Skeletal muscle tissue (tissue), 4 donors: ENCODE measurements around the gene POU5F1. TPM values are rescaled to one million over a fixed set of nuclear protein-coding genes. Genes with fewer than 3 reads are reported as not detected.
"Not testable (repeated sequence)": the region's sequence is repeated elsewhere in the genome, so short reads cannot be mapped to it uniquely, and the experiment has no call there.

Experiments used
- H3K27ac ChIP-seq: one replicate; pipeline ENCODE4 v1.7.0; 2013; ENCODE audit warnings: mild to moderate bottlenecking, low read depth, low read length, inconsistent platforms
- H3K27me3 ChIP-seq, 3 donors: one replicate each; pipeline ENCODE4 v1.7.0; 2013; ENCODE audit warnings: low read length in 3 of 3; ENCODE audit not compliant: control insufficient read depth in 3 of 3, insufficient read depth in 3 of 3
- H3K36me3 ChIP-seq, 3 donors: one replicate each; pipeline ENCODE4 v1.7.0; 2013; ENCODE audit warnings: low read length in 3 of 3; ENCODE audit not compliant: control insufficient read depth in 3 of 3, insufficient read depth in 3 of 3
- H3K4me1 ChIP-seq, 3 donors: one replicate each; pipeline ENCODE4 v1.7.0; 2013; ENCODE audit warnings: low read length in 3 of 3, mild to moderate bottlenecking in 3 of 3; ENCODE audit not compliant: control insufficient read depth in 3 of 3, insufficient read depth in 3 of 3
- H3K4me3 ChIP-seq, 3 donors: one replicate each; pipeline ENCODE4 v1.7.0; 2013; ENCODE audit warnings: low read length in 3 of 3
- H3K9ac ChIP-seq, 3 donors: one replicate each; pipeline ENCODE4 v1.7.0; 2013; ENCODE audit warnings: low read length in 3 of 3, mild to moderate bottlenecking in 3 of 3, moderate library complexity in 2 of 3, low read depth in 1 of 3
- H3K9me3 ChIP-seq, 3 donors: one replicate each; pipeline ENCODE4 v1.7.0; 2013; ENCODE audit warnings: low read length in 3 of 3; ENCODE audit not compliant: control insufficient read depth in 3 of 3
- total RNA-seq: library from RNA; depleted of rRNA; stranded (reverse); fragments of >200 nt; gene quantifications from one replicate; pipeline ENCODE4 v1.2.3, GENCODE V29; 2014
- donor health status: Osteomylitis.

Gene POU5F1
- total RNA-seq, 1 donor from 2014 or later, result not detected

DNA sequence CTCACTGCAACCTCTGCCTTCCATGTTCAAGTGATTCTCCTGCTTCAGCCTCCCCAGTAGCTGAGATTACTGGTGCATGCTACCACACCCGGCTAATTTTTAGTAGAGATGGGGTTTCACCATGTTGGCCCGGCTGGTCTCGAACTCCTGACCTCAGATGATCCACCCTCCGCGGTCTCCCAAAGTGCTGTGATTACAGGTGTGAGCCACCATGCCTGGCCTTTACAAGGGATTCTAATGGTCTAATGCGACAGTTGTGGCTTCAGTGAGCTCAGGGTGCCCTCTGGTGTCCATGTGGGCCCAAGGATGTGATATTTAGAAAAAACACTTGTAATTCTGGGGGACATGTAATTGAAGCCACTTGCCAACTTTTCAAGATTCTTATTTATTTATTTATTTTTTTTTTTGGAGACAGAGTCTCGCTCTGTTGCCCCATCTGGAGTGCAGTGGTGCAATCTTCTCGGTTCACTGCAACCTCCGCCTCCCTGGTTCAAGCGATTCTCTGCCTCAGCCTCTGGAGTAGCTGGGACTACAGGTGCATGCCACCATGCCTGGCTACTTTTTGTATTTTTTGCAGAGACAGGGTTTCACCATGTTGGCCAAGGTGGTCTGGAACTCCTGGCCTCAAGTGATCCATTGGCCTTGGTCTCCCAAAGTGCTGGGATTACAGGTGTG, 22.1 kb upstream of the POU5F1 start:
- not testable (repeated sequence) for H3K4me3 ChIP-seq, H3K27ac ChIP-seq, H3K27me3 ChIP-seq, H3K9ac ChIP-seq, H3K9me3 ChIP-seq, H3K36me3 ChIP-seq
- H3K4me1 ChIP-seq, result peaks cover 6 to 17% (median 7%) of the 10 kb centered on the region in 3 donors

DNA sequence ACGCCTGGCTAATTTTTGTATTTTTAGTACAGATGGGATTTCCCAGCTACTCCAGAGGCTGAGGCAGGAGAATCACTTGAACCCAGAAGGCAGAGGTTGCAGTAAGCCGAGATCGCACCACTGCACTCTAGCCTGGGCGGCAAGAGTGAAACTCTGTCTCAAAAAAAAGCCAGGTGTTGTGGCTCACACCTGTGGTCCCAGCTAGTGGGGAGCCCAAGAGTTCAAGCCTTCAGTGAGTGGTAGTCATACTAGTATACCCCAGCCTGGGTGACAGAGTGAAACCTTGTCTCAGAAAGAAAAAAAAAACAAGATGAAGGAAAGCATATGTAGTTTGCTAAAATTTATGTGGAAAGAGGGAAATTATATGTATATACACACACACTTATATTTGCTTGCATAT, 20.0 kb upstream of the POU5F1 start:
- Histone ChIP-seq H3K36me3 (peaks cover 0 to 8% (median 2%) of the 10 kb centered on the region in 3 donors), H3K27ac (no peak overlapping the region), H3K9ac (no peak overlapping the region), H3K4me1 (peaks cover 5 to 9% (median 6%) of the 10 kb centered on the region in 3 donors), H3K27me3 (no peaks in the 10 kb centered on the region), H3K9me3 (no peaks in the 10 kb centered on the region), H3K4me3 (no peak overlapping the region)

DNA sequence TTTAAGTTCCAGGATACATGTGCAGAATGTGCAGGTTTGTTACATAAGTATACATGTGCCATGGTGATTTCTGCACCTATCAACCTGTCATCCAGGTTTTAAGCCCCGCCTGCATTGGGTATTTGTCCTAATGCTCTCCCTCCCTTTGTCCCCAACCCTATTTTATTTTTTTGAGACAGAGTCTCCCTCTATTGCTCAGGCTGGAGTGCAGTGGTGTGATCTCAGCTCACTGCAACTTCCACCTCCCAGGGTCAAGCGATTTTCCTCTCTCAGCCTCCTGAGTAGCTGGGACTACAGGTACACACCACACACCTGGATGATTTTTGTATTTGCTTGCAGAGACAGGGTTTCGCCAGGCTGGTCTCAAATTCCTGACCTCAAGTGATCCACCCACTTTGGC, 18.7 kb upstream of the POU5F1 start:
- not testable (repeated sequence) for H3K4me1 ChIP-seq, H3K9ac ChIP-seq, H3K9me3 ChIP-seq, H3K4me3 ChIP-seq, H3K27ac ChIP-seq, H3K36me3 ChIP-seq, H3K27me3 ChIP-seq

DNA sequence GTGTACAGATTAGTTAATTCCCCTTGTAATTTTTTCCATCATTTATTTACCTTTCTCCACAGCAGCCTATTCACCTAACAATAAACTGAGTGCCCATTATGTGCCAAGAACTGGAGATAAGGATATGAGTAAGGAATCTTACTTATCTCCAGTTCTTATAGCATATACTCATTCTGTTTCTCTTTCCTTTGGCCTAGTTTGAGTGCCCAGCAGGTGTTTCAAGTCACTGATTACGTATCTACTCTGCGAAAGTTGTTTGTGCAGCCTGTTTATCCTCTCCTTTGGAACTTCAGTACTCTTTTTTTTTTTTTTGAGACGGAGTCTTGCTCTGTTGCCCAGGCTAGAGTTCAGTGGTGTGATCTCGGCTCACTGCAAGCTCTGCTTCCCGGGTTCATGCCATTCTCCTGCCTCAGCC, 17.3 kb upstream of the POU5F1 start:
- H3K27me3 ChIP-seq, result no peaks in the 10 kb centered on the region
- H3K36me3 ChIP-seq, result no peaks in the 10 kb centered on the region
- peaks cover 7 to 9% (median 9%) of the 10 kb centered on the region in 3 donors for H3K4me1 ChIP-seq
- no peak overlapping the region for H3K9ac ChIP-seq
- H3K27ac ChIP-seq, result no peak overlapping the region
- H3K9me3 ChIP-seq, result no peaks in the 10 kb centered on the region
- H3K4me3 ChIP-seq, result no peak overlapping the region

DNA sequence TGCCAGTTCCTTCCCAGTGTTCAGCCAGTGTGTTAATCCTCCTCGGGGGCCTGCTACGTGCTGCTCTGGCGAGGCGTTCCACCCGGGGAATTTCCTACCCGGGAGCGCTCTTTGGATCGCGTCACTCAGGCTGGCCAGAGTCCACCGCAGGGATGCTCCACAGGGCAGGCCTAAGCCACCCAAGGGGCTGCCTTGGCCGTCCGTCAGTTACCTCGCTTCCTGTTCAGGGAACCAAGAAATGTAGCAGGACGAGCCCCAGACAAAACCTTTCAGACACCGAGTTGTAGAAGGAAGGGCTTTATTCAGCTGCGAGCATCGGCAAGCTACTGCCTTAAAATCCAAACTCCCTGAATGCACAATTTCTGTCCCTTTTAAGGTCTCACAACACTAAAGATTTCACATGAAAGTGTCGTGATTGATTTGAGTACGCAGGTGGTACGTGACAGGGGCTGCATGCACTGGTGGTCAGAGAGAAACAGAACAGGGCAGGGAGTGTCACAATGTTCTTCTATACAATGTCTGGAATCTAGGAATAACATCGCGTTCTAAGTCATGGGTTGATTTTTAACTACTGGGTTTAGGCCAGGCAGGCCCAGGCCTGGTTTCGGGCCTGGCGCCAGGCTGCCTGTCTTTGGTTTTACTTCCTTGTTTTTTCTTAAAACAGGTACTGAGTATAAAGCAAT, 15.7 kb upstream of the POU5F1 start:
- H3K9ac ChIP-seq, result peak overlapping the region; percentile 26 to 50 (median 30)
- H3K9me3 ChIP-seq, result no peaks in the 10 kb centered on the region
- no peaks in the 10 kb centered on the region for H3K27me3 ChIP-seq
- H3K4me1 ChIP-seq, result peaks cover 7 to 9% (median 9%) of the 10 kb centered on the region in 3 donors
- peak overlapping the region; percentile 66 for H3K27ac ChIP-seq
- H3K36me3 ChIP-seq, result no peaks in the 10 kb centered on the region
- peak overlapping the region; percentile 45 to 66 (median 60) for H3K4me3 ChIP-seq

DNA sequence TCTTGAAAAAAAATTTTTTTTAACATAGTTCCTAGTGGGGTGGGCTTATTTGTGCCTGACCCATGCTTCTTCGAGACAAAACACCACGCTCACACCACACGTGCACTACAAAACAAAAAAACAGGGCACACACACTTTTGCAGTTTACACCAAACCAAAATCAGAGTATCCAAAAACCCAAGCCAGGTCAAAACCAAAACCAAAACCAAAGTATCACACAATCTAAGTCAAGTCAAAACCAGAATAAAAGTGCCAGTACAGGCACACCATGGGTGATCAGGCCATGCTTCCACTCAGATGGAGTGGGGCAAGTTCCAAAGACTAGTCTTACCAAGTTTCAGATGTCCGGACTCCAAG, 15.2 kb upstream of the POU5F1 start:
- H3K27me3 ChIP-seq, H3K36me3 ChIP-seq, H3K9me3 ChIP-seq, H3K4me1 ChIP-seq: not testable (repeated sequence)
- Histone ChIP-seq H3K27ac (peak overlapping the region; percentile 66), H3K4me3 (peak overlapping the region; percentile 45 to 66 (median 60)), H3K9ac (peak overlapping the region; percentile 26 to 50 (median 30))

DNA sequence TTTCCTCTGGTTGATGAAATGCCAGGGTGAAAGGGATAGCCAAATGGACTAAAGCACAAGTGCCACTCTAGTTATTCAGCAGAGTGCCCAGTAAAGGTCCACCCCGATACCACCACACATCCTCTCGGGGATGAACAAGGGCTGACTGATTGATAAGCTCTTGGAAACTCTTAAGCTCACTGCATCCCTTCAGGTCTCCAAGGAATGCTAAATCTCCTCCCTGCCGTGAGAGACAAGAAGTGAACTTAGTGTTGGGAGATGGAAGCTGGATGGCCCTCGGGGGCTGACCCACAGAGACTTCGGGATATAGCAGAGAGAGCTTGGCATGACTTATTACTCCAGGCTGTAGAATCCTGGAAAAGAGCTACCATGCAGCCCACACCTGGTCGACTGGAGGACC, 13.4 kb upstream of the POU5F1 start:
- not testable (repeated sequence) for H3K9me3 ChIP-seq, H3K27ac ChIP-seq, H3K9ac ChIP-seq, H3K36me3 ChIP-seq, H3K4me3 ChIP-seq, H3K27me3 ChIP-seq
- peaks cover 7 to 13% (median 11%) of the 10 kb centered on the region in 3 donors for H3K4me1 ChIP-seq

DNA sequence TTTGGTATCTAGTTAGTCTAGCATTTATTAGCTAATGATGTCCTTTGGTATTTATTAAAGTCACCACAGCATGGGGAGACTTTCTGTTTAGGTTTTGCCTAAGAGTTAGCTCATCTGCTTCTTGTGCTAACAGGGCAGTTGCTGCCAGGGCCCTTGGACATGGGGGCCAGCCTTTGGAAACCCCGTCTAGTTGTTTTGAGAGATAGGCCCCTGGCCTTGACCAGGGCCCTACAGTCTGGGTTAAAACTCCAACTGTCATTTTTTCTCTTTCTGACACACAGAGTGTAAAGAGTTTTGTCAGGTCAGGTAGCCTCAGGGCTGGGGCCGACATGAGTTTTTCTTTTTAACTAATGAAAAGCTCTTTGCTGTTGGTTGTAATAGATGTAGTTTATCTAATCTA, 12.8 kb upstream of the POU5F1 start:
- not testable (repeated sequence) for H3K4me3 ChIP-seq, H3K9ac ChIP-seq, H3K36me3 ChIP-seq, H3K9me3 ChIP-seq, H3K27ac ChIP-seq, H3K27me3 ChIP-seq
- peaks cover 7 to 15% (median 11%) of the 10 kb centered on the region in 3 donors for H3K4me1 ChIP-seq

DNA sequence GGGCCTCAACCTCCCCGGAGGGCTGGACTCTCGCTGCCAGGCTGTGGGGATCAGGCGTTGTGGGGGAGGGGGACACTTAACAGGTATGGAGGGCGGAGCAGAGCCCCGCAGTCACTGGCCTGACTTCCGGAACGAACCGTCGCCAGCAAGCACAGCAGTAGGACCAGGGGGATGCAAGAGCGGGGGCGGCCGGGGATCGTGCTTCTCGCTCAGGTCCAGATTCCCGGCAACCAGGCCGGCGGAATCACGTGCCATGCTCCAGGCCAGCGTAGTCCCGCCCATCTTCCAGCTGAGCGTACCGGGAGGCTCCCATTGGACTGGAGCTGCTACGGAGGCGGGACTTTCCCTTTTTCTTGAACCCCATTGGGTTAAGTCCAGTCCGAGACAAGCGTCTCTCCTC, 10.0 kb upstream of the POU5F1 start:
- Histone ChIP-seq H3K9ac (peak overlapping the region; percentile 40 to 84 (median 72)), H3K27me3 (no peaks in the 10 kb centered on the region), H3K36me3 (peaks cover 0 to 5% (median 3%) of the 10 kb centered on the region in 3 donors), H3K9me3 (no peaks in the 10 kb centered on the region), H3K4me1 (peaks cover 0 to 10% (median 5%) of the 10 kb centered on the region in 3 donors), H3K27ac (peak overlapping the region; percentile 23), H3K4me3 (peak overlapping the region; percentile 58 to 75 (median 63))

DNA sequence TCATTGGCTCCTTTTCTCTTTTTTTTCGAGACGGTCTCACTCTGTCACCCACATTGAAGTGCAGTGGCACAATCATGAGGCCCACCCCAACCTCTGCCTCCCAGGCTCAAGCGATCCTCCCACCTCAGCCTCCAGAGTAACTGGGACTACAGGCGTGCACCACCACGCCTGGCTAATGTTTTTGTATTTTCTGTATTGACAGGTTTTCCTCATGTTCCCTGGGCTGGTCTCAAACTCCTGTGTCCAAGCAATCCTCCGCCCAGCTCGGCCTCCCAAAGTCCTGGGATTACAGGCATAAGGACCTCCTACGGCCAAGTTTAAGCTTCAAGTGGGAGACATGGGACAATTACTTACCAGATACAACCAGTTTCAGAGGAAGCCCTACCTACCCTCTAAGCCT, 9.4 kb upstream of the POU5F1 start:
- Histone ChIP-seq H3K9me3 (no peaks in the 10 kb centered on the region), H3K27ac (no peak overlapping the region), H3K4me3 (peak overlapping the region; percentile 58 to 75 (median 63)), H3K4me1 (peaks cover 0 to 6% (median 2%) of the 10 kb centered on the region in 3 donors), H3K27me3 (no peaks in the 10 kb centered on the region), H3K9ac (peak overlapping the region in 2 of 3 donors; percentile 72 to 84), H3K36me3 (peaks cover 0 to 7% (median 6%) of the 10 kb centered on the region in 3 donors)
